HG03521 (cell line): Measurements from ENCODE around the gene ASCC1.
"Not testable (repeated sequence)": the region's sequence is repeated elsewhere in the genome, so short reads cannot be mapped to it uniquely, and the experiment has no call there.

ENCODE experiments used
- ATAC-seq: cut with Tn5 transposase; IDR thresholded peaks from one replicate; pipeline ENCODE4 v1.9.1; 2021; ENCODE audit warnings: mild to moderate bottlenecking, moderate library complexity; ENCODE audit not compliant: unreplicated experiment

Gene ASCC1

DNA sequence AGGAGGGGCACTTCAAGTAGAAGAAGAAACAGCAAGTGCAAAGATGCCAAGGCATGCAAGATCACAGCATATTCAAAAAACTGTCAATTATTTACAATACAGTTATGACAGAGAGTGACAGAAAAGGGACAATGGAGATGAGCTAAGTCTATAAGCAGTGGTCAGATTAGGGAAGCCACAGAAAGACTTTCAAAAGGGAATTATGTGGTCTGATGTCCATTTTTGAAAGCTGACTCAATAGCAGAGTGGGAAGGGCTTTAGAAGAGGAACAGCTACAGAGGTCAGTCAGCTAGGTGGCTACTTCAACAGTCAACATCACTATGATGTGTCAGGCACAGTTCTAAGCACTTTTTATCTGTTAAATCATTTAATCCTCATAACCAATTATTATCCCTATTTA, 82.6 kb downstream of the ASCC1 start:
- ATAC-seq, result peak; percentile 64

DNA sequence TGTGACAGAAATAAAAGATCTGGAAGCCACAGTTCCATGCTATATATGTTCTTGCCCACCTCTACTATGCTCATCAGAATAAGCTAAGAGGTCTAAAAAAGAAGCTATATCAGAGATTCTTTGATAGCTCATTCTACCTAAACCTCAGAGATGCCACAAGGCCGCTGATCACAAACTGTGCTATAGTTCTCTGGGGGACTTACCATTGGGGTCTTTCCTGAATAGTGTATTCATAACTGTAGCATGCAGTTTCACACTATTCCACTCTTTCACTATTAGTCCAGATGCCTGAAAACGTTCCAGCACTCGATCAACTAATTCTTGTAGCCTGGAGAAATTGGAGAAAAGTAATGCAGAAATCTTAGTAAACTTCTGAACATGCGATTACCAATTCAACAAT, 83.2 kb downstream of the ASCC1 start:
- no peak for ATAC-seq

DNA sequence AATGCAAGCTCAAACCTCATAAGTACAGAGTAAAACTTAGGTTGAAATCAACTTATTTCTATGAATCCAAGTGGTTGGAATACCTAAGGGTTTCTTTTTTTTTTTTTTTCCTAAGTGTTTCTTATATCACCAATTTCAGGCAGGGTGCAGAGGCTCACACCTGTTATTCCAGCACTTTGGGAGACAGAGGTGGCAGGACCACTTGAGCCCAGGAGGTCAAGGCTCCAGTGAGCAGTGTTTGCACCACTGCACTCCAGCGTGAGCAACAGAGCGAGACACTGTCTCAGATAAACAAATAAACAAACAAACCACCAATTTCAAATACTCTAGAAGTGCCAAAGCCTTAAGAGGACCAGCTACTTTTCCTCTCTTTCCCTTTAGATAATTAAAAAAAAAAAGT, 88.5 kb downstream of the ASCC1 start:
- no peak for ATAC-seq

DNA sequence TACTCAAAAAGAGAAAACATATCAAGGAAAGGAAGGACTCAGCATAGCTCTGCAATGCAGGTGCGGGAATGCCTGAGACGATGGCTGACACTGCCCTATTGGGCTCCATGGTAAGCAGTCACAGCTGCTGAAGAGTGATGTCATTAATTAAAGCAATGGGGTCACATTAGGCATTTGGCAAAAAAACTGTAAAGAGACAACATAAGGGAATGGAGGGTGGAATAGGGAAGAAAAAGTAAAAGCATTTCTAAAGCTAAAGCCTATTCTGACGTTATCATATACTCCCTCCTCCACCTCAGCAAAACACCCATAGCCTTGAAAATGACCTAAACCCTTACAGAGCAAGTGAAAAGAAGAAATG, 89.2 kb downstream of the ASCC1 start:
- ATAC-seq, result no peak

DNA sequence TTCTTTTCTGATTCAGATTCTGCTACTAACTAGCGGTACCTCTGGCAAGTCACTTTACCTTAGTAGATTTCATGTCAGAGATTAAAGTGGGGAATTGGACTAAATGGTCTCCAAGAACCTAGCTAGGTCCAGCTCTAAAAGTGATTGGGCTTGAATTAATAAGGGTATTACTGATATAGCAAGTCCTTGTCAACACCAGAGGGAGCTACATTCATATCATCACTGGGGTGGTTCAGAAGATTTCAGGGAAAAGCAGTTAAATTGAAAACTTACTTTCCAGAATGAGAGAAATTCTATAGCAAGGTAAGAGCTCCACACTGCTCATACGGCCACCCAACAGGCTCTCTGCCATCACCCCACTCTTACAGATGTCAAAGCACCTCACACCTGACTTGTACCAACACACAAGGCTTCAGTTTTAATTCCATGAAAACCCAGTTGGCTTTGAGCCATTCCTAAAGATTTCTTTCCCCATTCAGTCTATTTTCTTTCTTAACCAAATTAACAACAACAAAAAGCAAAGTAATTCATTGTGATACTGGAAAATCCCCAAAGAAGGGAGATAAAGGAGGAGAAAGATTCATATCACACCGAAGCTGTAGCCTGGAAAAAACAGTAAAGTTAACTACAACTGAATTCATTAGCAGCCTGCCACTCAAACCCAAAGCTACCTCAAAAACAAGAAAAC, 89.7 kb downstream of the ASCC1 start:
- ATAC-seq, result no peak

DNA sequence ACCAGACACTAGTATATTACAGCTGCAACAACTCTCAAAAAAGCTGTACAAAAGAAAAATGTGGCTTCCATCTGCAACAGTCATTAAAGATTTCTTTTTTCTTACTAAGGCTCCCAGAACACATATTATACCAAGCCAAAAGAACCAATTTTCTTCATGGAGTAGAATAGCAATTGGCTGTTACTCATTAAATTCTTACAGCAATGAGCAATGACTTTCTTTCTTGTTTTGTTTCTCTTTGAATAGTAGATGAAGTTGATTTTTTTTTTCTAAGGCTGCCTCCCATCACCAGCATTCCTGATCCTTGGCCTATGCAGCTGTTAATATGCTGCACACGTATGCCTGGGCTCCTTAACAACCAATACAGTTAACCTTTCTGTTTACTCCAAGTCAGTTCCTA, 91.1 kb downstream of the ASCC1 start:
- no peak for ATAC-seq

DNA sequence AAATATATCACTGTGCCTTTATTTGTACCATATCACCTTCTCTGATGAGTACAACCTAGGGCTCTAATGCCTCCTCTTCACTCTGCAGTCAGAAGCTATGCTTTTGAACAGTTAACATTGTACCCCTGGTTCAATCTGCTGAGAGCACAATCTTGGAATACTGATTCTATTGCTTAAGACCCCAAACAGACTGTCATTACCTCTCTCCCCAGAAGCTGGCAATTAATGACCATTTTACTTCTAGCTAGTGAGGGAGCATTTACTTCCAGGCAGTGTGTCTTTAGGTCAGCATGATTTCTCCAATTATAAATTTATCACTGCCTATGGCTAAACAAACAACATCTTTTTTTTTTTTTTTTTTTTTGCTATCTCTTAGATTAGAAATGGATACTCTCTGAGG, 91.7 kb downstream of the ASCC1 start:
- no peak for ATAC-seq

DNA sequence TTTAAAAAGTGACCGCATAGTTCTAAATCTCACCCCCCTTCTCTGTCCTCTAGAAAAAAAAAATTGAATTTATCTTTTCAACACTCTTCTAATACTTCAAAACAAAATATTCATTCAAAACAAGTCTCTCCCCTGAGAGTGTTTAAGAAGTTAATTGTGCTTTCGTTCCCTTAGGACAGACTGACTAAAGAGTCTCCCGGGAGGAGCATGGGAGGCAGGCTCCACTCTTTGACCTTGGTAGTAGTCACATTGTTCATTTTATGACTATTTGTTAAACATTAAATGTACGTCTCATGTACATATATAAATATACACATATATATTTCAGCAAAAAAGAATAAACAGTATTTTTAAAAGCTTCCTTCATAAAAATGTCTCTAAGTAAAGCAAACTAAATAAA, 92.5 kb downstream of the ASCC1 start:
- ATAC-seq, result no peak

DNA sequence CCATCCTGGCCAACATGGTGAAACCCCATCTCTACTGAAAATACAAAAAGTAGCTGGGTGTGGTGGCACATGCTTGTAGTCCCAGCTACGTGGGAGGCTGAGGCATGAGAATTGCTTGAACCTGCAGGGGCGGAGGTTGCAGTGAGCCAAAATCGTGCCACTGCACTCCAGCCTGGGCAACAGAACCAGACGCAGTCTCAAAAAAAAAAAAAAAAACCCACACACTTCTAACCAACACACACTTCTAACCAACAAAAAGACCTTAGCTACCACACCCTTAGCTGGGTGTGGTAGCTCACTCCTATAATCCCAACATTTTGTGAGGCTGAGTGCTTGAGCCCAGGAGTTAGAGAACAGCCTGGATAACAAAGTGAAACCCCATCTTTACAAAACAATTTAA, 93.9 kb downstream of the ASCC1 start:
- no peak for ATAC-seq

DNA sequence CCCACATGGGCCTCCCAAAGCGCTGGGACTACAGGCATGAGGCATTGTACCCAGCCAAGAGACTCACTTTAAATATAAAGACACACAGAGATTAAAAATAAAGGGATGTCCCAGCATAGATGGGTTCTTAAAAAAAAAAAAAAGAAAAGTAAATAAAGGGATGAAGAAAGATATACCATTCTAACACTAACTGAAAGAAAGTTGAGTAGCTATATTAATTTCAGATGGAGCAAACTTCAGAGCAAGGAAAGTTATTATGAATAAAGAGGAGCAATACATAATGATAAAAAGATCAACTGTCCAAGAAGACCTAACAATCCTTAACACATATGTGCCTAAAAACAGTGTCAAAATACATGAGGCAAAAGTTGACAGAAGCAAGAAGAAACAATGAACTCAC, 94.7 kb downstream of the ASCC1 start:
- no peak for ATAC-seq

DNA sequence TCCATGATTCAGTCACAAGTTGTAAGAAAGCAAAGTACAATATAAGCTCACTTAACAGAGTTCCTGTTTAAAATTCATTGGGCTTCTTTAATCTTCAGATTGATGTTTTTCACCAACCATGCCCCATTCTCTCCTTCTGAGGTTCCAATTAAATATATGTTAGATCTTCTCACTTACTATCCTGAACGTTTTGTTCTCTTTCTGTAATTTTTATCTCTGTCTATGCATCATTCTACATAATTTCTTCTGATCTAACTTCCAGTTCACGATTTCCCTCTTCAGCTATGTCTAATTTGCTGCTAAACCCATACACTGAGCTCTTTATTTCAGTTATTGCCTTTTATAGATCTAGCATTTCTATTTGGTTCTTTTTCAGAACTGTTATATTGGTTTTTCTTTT, 99.7 kb downstream of the ASCC1 start:
- ATAC-seq, result no peak

DNA sequence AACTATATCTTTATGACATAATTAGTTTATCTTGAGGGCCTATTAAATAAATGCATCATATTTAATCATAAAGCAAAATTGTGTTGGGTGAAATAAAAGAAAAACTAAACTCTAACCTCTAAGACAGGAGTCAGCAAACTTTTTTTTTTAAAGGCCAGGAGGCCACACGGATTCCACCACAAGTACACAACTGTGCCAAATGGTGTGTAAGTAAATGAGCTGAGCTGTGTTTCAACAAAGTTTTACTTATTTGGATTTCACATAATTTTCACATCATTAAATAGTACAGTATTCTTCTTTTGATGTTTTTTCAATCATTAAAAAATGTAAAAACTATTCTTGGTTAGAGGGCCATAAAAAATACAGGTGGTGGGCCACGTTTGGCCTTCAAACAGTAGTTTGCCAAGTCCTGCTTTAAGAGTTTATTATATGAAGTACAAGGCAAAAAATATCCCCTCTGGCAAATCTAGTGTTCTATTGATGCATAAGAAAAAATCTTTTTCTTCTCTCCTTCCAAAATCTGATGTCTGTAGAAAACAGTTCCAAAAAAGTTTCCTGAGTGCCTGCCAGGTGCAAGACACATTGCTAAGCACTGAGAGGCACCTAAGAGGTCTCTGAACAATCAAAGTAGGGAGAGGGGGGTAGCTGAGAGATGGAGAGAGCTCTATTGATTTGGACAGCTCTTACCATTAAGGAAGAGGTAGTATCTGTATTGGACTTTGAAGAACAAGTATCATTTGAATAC, 101.2 kb downstream of the ASCC1 start:
- no peak for ATAC-seq

DNA sequence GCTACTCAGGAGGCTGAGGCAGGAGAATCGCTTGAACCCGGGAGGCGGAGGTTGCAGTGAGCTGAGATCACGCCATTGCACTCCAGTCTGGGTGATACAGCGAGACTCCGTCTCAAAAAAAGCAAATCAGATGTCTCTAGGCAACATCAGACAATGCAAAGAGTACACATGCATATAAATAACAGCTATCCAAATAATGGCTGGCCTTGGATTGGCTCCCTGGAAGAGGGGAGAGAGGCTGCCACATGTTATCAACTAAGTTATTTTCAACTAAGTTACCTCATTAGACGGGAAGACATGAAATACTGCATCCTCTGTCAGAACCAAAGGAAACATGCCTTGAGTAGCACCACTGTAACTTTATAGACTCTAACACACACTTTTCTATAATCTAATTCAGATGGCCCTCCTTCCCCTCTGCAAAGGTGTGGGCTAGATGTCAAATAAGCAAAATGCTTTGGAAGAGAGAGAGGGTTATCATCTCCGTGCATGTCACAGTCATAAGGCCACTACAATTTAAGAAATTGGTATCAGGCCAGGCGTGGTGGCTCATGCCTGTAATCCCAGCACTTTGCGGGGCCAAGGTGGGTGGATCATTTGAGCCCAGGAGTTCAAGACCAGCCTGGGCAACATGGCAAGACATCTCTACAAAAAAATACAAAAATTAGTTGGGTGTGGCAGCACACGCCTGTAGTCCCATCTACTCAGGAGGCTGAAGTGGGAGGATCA, 105.2 kb downstream of the ASCC1 start:
- no peak for ATAC-seq

DNA sequence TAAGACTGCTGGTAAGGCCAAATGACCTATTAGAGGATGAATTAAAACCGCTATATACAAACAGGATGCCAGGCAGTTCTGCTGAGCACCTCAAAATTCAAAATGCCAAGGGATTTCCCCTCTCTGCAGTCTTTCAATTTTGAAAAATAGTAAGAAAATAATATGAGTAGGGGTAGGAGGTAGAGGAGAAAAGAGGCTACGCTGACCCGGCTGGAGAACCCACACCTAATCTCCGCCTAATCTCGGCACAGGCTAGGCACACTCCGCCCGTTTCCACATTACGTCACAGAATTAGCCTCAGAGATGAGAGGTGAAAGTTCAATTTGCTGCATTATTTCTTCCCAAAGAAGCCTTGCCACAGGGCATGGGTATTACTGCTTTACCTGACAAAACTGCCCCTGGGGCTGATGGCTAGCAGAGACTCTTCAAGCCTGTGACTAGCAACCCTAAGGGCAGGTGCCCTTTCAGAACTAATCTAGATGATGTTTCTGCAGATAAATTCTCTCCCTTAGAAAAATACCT, 106.4 kb downstream of the ASCC1 start:
- no peak for ATAC-seq

DNA sequence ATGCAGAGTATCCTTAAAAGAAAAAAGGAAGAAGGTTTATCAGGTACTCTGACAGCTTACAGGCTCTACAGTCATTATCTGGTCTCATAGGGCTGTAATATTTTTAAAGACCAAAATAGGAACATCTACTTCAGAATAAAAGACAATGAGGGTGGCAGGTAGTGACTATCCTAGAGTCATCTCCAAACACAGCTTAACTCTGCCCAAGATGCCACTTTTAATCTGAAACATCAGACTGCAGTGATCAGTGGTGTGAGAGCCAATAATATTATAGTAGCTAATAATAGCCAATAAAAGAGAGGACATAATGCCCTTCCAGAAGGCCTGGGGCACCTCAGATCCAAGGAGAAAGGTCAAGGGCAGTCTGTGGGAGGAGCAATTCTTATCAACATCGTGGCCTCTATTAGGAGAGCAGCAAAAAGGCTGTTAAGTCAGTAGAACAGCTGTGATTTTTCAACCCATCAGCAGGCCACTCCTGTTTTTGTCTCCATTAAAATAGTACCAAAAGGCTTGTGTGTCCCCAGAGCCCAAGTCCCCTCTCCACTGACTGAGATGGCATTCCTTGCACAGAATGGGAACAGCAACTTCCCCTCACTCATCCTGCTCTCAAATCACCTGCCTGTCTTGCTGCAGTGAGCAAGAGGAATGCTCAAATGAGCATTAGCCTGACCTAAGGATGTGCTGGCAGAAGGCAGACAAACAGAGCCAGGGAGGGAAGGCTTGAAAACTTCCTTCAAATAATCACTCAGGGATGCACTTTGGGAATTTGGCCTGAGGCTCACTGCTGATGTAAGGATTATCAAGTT, 107.0 kb downstream of the ASCC1 start:
- ATAC-seq, result no peak

DNA sequence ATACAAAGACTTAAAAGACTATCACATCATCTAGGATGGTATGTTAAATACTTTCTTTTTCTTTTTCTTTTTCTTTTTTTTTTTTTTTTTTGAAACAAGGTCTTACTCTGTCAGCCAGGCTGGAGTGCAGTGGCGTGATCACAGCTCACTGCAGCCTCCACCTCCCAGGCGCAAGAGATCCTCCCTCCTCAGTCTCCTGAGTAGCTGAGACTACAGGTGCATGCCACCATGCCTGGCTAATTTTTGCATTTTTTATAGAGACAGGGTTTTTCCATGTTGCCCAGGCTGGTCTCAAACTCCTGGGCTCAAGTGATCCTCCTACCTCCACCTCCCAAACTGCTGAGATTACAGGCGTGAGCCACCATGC, 108.1 kb downstream of the ASCC1 start:
- ATAC-seq, result not testable (repeated sequence)

DNA sequence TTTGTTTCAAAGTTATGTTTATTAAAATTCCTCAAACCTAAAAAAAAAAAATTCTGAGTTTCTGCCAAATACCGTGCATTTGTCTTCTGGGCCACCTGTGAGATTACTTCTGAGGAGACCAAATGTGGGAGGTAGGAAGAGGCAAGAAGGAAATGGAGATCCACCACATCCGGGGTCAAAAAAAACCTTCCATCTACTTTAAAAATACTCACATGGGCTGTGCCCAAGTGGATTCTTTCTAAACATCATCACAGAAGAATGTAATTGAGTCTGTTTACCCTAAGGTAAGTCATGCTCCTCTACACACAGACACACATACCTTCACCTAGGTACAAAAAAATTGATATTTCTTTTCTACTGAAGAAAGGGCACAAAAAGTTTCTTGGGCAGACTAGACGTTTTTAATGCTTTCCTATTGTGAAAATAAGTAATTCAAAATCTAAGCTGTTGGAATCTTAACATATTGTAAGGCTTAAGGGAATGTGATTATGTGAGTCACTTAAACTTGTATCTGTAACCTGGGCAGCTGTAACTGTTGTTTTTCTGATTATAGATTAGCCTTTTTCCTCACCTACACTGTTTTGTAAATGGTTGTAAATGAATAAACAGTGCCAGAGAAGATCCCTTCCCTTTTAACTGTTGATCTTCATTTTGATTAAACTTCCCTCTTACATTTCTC, 108.6 kb downstream of the ASCC1 start:
- ATAC-seq, result no peak

DNA sequence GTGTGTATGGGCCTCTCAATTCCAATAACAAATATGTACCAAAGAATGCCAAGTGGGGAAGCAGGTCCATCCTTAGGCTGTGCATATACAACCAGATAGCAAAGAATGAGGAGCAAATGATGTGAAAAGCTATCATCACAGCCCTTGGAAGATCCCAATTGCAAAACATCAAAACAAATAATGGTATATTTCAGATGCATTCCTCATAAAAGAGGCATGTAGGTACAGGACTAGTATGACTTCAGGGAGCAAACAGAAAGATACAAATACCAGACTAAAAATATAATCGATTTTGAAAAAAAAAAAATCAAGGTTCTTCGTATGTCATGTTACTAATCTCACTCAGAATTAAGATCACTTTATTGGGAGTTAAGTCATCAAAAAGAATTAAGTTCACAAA, 109.2 kb downstream of the ASCC1 start:
- no peak for ATAC-seq

DNA sequence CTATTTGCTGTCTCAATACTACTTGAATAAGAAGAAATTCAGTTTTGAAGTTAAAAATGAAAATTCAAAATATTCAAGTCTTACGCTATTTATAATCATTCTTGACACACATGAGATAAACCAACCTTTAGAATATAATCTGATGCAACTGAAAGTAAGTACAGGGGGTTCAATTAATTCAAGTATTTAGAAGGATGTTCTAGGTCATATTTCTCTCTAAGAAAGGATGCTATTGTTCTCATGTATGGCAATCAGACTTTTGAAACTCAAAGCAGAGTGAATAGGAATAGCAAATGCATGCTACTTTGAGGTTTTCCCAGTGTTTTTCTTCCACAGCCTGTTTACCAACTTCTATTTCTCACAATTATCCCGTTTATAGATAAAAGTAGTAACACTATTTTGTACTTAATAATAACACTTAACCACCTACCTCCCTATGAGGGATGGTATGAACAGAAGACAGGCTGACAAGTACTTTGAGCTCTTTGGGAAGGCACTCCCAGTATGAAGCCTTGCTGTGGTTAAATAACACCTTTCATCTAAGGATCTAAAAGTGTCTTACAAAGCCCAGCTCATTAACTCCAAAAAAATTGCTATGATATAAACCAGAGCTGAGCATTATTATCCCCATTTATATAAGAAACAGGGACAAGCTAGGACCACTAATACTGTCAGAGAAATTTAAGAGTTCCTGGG, 109.8 kb downstream of the ASCC1 start:
- ATAC-seq, result no peak

DNA sequence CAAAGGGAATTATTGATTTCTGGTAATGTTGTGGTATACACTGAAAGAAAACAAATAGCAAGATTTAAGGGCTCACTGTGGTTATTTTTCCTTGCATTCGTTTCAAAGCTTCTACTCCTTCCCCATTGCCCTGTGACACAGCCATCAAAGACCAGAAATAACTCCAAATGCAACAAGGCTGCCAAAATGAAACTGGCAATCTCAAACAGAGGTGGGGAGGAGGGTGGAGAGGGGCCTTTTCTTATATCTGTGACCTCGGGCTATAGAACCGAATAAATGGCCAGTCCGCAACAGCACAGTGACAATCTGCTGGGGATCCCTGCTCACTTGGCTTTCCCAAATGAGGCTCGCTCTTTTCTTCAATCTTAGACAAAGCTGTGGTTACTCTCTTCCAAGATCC, 110.4 kb downstream of the ASCC1 start:
- ATAC-seq, result no peak
